ENCODE results near the gene PEX19.

The PEX19 gene

DNA sequence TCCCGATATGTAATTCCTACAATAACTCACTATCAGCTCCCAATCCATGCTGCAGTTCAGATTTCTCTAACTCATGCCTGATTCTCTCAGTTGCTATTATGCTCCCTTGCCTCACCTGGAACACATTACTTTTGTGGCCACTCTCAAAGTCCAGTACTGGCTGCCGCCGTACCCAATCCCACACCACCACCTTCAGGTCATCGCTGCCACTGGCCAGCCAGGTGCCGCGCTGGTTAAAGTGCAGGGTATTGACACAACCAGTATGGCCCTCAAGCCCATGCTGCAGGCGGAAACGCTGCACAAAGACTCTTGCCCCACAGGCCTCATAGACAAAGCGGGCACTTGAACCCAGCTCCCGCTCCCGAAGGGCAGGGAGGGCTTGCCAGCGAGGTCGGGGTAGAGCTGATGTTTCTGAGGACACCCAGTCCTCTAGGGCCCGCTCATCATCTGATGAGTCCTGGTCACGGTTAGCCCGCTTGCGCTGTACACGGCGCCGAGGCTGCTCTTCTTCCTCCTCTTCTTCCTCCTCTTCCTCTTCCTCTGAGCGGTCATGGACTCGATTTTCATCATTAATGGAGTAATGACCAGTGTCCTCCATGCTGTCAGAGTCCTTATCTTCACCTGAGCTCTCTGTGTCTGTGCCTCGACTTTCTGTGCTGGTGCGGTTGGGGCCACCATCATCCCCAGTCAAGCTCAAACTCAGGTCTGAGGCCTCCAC is 45.2 kb downstream of the PEX19 start:
- no peak for DNase-seq (ENCODE audit: low read depth)

DNA sequence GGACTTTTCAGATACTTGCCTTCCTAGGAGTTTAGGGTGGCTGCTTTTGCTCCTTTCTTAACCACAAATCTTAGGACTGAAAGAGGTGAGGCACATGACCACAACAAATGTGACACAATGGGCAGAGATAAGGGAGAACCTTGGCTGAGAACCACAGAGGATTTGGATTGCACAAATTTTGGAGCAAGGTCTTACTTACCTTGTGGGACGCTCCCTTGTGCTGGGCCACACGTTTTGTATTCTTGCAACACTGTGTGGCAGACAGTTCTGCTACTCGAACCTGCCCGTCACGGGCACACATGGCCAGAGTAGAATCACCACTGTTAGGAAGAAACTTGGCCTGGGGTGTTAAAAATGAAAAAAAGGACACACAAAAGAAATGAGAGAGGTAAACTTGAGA is 46.5 kb downstream of the PEX19 start:
- no peak for DNase-seq (ENCODE audit: low read depth)

DNA sequence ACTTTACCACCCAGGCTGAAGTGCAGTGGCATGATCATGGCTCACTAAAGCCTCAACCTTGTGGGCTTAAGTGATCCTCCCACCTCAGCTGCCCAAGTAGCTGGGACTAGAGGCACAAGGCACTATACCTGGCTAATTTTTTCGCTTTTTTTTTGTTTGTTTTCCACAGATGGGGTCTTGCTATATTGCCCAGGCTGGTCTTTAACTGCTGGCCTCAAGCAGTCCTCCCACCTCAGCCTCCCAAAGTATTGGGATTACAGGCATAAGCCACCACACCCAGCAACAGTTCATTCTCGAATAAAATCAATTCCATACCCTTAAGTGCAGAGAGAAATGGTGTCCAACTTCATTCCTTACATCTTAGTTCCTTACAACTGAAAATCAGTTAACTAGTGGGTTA is 47.4 kb downstream of the PEX19 start:
- DNase-seq (ENCODE audit: low read depth) = no peak

DNA sequence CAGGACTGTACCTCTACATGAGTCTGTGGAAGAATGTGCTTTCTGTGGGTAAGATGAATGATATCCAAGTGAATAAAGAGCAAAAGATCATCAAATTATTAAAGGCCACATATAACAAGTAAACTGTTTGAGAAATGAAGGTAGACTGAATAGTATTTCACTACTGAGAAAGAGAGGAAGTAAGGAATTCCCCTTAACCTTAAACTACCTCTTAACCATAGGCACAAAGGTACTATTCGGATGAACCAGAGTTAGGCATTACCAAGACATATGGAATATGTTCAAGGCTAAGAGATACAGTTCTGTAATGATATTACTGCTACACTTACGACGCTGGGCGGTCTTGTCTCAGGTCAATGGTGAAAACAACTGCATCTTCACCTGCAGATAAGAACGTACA is 48.1 kb downstream of the PEX19 start:
- no peak for DNase-seq (ENCODE audit: low read depth)

DNA sequence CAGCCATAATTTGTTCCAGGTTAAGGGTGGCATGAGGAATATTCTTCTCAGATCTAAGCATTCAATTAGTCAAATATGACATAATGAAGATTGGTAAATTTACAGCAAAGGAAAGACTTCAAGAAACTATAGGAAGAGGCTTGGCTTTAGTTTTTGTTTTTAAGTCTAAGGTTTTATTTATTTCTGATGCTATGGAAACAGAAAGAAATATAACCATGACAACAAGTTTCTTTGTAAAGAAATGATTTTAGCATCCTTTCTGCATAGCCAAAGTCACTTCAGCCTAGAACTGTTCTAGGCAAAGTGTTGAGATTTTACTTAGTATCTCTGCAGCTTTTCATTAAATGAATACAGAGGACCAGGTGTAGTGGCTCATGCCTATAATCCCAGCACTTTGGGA is 52.0 kb downstream of the PEX19 start:
- DNase-seq (ENCODE audit: low read depth) = no peak

DNA sequence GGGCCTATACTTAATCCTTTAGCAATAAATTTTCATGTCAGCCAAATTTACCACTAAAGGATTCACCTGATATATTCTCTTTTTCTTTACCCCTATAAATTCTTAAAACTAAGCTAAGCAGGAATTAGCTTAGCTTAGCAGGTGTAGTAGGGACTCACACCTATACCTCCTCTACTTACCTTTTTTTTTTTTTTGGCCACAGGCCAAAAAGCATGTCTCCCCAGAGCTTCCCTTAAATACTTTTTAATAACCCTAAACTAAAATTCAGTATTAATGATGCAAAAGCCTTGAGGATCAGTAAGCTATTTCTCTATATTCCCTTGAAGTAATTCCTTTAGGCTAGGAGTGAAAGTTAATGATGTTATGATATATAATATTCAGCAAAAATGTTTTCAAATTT is 56.5 kb downstream of the PEX19 start:
- DNase-seq (ENCODE audit: low read depth) = no peak

DNA sequence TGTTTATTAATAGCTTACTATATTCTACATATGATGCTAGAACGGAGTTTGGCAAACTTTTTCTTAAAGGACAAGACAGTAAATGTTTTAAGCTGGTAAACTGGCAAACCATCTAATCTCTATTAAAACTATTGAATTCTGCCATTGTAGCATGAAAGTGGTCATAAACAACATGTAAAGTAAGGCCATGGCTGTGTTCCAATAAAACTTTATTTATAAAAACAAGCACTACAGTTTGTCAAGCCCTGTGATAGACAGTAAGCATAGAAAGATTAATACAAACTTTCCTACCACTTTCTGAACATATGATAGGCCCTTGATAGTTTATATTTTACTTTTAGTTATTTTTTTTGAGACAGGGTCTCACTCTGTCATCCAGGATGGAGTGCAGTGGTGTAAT is 57.4 kb downstream of the PEX19 start:
- DNase-seq (ENCODE audit: low read depth) = no peak

DNA sequence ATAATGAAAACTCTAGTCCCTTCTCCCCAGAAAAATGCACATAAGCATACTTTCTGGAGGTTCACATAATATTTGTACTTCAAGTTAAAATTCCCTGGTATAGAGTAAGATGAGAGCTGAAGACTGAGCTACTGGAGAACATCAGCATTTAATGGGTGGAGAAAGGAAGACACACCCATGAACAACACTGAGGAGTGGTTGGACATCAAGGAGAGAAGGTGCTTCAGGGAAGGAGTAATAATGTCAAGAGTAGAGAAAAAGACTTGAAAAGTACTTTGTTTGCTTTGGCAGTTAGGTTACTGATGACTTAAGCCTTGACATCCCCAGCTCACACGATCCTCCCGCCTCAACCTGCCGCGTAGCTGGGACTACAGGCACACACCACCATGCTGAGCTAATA is 57.9 kb downstream of the PEX19 start:
- DNase-seq (ENCODE audit: low read depth) = no peak

All from activated T-helper 9 cell treated with anti-CD3 and anti-CD28 coated beads, Interleukin-2, amount 50 U/mL, for 16 hours (primary cell).